Nephron progenitor cell (in vitro differentiated cells): ENCODE results near the gene SNX20.

Source experiments
- DNase-seq: peaks from one replicate; pipeline ENCODE4 v3.0.0; 2021
- H3K27ac Mint-ChIP-seq: 2 replicates; pipeline ENCODE4 v1.8.0; 2021; ENCODE audit warnings: mild to moderate bottlenecking, moderate library complexity, mixed read lengths
- H3K27me3 Mint-ChIP-seq: 2 replicates; pipeline ENCODE4 v1.8.0; 2021; ENCODE audit warnings: mild to moderate bottlenecking, low read depth, mixed read lengths; ENCODE audit not compliant: poor library complexity
- H3K36me3 Mint-ChIP-seq: 2 replicates; pipeline ENCODE4 v1.8.0; 2021; ENCODE audit warnings: low read depth, mixed read lengths
- H3K4me1 Mint-ChIP-seq: 2 replicates; pipeline ENCODE4 v1.8.0; 2021; ENCODE audit warnings: mixed read lengths
- H3K4me3 Mint-ChIP-seq: 2 replicates; pipeline ENCODE4 v1.8.0; 2021; ENCODE audit warnings: mild to moderate bottlenecking, moderate library complexity, mixed read lengths
- H3K9me3 Mint-ChIP-seq: 2 replicates; pipeline ENCODE4 v1.8.0; 2021; ENCODE audit warnings: mild to moderate bottlenecking, moderate library complexity, mixed read lengths
- CTCF ChIP-seq: fragments of 200-600 bp; sonication (generic); IDR thresholded peaks from 2 replicates; pipeline ENCODE4 v1.5.0; 2021; ENCODE audit warnings: antibody characterized with exemption

The SNX20 gene

GRCh38 chr16:50657241-50657640 lies 23.9 kb downstream of the SNX20 start:
- no peaks in the 10 kb centered on the region for H3K36me3 Mint-ChIP-seq
- no peak overlapping the region for H3K4me3 Mint-ChIP-seq
- H3K4me1 Mint-ChIP-seq = peaks cover 36% of the 10 kb centered on the region
- TF ChIP-seq CTCF = no peak
- H3K9me3 Mint-ChIP-seq = no peaks in the 10 kb centered on the region
- DNase-seq = no peak
- H3K27ac Mint-ChIP-seq = peak overlapping the region; percentile 46
- H3K27me3 Mint-ChIP-seq = peaks cover 8% of the 10 kb centered on the region

- no peak overlapping the region for H3K4me3 Mint-ChIP-seq
Observed at GRCh38 chr16:50655558-50656055, 25.5 kb downstream of the SNX20 start.

GRCh38 chr16:50653633-50654519 lies 27.2 kb downstream of the SNX20 start:
- TF ChIP-seq CTCF = no peak
- no peak for DNase-seq
- H3K36me3 Mint-ChIP-seq = peaks cover 13% of the 10 kb centered on the region

More at GRCh38 chr16:50655558-50656055, 25.5 kb downstream of the SNX20 start:
- Mint-ChIP-seq H3K4me1 (peaks cover 36% of the 10 kb centered on the region), H3K36me3 (peaks cover 7% of the 10 kb centered on the region), H3K9me3 (no peaks in the 10 kb centered on the region), H3K27ac (no peak overlapping the region), H3K27me3 (peaks cover 8% of the 10 kb centered on the region)
- no peak for DNase-seq
- TF ChIP-seq CTCF = no peak

GRCh38 chr16:50652836-50653425 lies 28.2 kb downstream of the SNX20 start:
- DNase-seq = no peak
- Mint-ChIP-seq H3K4me1 (peaks cover 24% of the 10 kb centered on the region), H3K27ac (no peak overlapping the region), H3K9me3 (no peaks in the 10 kb centered on the region), H3K27me3 (peaks cover 12% of the 10 kb centered on the region), H3K36me3 (peaks cover 21% of the 10 kb centered on the region), H3K4me3 (no peak overlapping the region)
- TF ChIP-seq CTCF = no peak

More at GRCh38 chr16:50653633-50654519, 27.2 kb downstream of the SNX20 start:
- H3K4me1 Mint-ChIP-seq = peaks cover 27% of the 10 kb centered on the region
- peaks cover 12% of the 10 kb centered on the region for H3K27me3 Mint-ChIP-seq
- H3K9me3 Mint-ChIP-seq = no peaks in the 10 kb centered on the region
- peak overlapping the region; percentile 39 for H3K27ac Mint-ChIP-seq
- H3K4me3 Mint-ChIP-seq = no peak overlapping the region

- Mint-ChIP-seq H3K27ac (no peak overlapping the region), H3K36me3 (peaks cover 22% of the 10 kb centered on the region), H3K27me3 (peaks cover 6% of the 10 kb centered on the region), H3K4me3 (no peak overlapping the region), H3K4me1 (peaks cover 15% of the 10 kb centered on the region), H3K9me3 (no peaks in the 10 kb centered on the region)
- TF ChIP-seq CTCF = no peak
- DNase-seq = no peak
Observed at GRCh38 chr16:50651835-50652438, 29.2 kb downstream of the SNX20 start.
